ENCODE results near the gene COL23A1.

COL23A1 gene

DNA sequence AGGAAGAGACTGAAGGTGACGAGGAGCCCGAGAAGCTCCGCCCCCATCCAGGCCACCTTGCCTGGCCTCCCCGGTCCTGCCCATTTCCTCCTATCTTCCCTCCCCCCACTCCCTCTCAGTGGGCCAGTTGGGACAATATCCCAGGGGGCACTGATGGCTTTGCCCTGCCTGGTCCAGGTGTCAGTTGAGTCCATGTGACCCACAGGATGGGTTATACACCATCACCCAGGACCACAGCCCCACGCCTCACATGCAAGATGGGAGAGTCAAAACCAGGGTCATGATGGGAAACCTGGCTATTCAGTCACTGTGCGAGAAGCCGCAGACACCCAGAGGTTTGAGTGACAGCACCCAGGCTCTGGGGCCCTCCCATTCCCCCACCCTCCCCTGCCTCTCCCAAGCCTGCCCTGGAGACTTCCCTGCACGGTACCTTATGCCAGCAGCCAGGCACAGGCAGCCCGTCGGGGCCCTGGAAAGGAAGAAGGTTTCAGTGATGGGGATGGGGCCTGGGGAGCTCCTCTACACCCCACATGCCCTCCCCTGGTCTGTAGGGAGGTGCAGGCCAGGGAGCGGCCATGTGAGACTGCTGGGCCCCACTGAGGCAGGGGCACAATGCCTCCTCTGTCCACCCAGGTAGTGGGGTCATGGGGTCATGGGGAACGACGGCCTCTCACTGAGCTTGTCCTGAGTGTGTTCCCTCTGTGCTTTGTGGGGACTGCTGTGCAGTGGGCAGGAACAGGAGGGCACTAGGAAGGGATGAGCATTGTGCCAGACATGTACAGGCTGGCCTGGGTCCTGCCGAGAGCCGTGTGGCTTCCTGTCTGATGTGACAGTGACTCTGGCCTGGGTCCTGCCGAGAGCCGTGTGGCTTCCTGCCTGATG lies 351.2 kb downstream of the COL23A1 start:
- Histone ChIP-seq H3K4me3 (ENCODE audit: low read length) (no peak overlapping the region), H3K9ac (ENCODE audit: low read depth, low read length) (no peak overlapping the region; the same call in 1 of the 2 replicates), H3K36me3 (ENCODE audit: insufficient read depth, low read depth, low read length) (no peaks in the 10 kb centered on the region), H3K27ac (ENCODE audit: low read length) (no peak overlapping the region), H3K27me3 (ENCODE audit: insufficient read depth, low read length) (peaks cover 5% of the 10 kb centered on the region; the same call in 1 of the 2 replicates), H3K9me3 (ENCODE audit: insufficient read depth, low read depth, low read length) (no peaks in the 10 kb centered on the region), H3K4me1 (ENCODE audit: insufficient read depth, low read length) (no peaks in the 10 kb centered on the region)

DNA sequence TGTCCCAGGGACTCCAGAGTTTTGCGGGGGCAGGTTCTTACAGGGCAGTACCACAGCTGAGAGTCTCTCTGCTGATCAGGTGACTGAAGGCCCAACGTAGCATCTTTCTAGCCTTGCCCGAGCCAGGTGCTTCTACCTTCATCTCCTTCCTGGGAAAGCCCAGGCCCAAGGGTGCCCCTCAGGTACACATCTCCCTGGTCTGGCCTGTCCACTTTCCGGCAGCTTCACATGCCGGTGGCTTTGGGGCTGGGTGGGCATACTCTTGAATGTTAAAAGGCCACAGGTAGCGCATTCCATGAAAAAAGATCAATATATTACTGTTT lies 351.9 kb downstream of the COL23A1 start:
- Histone ChIP-seq H3K4me1 (ENCODE audit: insufficient read depth, low read length) (no peaks in the 10 kb centered on the region), H3K27ac (ENCODE audit: low read length) (no peak overlapping the region), H3K4me3 (ENCODE audit: low read length) (no peak overlapping the region), H3K27me3 (ENCODE audit: insufficient read depth, low read length) (peaks cover 5% of the 10 kb centered on the region; the same call in 1 of the 2 replicates), H3K36me3 (ENCODE audit: insufficient read depth, low read depth, low read length) (no peaks in the 10 kb centered on the region), H3K9me3 (ENCODE audit: insufficient read depth, low read depth, low read length) (no peaks in the 10 kb centered on the region), H3K9ac (ENCODE audit: low read depth, low read length) (no peak overlapping the region)

DNA sequence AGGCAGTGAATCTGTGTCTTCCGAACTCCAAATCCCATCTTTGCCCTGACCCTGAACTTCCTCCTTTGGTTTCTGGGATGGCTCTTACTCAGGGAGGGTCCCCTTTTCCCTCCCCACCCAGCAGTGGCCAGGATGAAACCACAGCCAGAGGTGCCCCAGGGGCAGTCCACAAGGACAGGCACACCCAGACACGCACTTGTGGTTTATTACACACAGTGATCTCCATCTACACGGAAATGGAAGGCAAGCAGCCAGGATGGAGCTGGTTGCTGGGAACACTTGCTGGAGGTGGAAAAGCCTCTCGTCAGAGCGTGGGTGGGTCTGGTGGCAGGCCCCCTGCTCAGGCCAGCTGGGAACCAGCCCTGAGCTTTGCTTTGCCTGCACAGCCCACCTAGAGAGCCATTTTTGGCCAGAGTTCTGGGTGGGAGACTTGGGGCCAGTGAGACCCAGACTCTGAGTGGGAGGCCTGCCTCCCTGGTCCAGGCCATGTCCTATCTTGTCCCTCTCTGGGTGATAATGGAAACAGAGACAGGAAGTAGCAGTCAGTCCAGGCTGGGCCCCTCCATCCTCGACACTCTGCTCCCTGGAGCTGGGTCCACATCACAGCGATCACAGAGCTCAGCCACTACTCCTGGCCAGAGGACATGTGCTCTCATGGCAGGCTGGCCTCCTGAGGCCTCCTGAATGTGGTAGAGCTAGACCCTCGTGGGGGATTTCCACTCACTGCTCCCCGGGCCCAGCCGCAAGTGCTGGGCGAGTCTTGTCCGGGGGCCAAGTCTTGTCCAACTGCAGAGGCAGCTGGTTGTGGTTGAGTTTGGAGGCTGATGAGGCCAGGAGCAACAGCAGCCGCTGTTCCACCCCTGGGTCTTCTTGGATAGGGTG lies 352.5 kb downstream of the COL23A1 start:
- Histone ChIP-seq H3K4me1 (ENCODE audit: insufficient read depth, low read length) (no peaks in the 10 kb centered on the region), H3K9ac (ENCODE audit: low read depth, low read length) (no peak overlapping the region), H3K36me3 (ENCODE audit: insufficient read depth, low read depth, low read length) (no peaks in the 10 kb centered on the region), H3K4me3 (ENCODE audit: low read length) (no peak overlapping the region), H3K9me3 (ENCODE audit: insufficient read depth, low read depth, low read length) (no peaks in the 10 kb centered on the region), H3K27me3 (ENCODE audit: insufficient read depth, low read length) (peaks cover 5% of the 10 kb centered on the region; the same call in 1 of the 2 replicates), H3K27ac (ENCODE audit: low read length) (no peak overlapping the region)

DNA sequence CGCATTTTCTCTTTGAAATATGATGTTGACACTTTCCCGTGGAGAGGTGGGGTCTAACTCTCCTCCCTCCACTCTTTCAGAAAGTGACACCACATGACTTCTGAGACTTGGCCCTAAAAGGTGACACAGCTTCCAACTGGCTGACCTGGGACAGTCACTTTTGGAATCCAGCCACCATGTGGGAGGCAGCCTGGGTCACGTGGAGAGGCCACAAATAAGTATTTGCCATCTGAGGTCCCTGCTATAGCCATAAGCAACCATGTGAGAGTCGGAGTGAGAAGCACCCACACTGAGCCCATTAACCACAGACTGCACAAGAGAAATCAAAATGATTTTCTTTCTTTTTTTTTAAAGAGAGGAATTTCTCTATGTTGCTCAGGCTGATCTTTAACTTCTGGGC lies 353.5 kb downstream of the COL23A1 start:
- H3K4me3 ChIP-seq (ENCODE audit: low read length) = no peak overlapping the region
- no peak overlapping the region for H3K9ac ChIP-seq (ENCODE audit: low read depth, low read length)
- H3K27me3 ChIP-seq (ENCODE audit: insufficient read depth, low read length) = peaks cover 5% of the 10 kb centered on the region; the same call in 1 of the 2 replicates
- H3K36me3 ChIP-seq (ENCODE audit: insufficient read depth, low read depth, low read length) = no peaks in the 10 kb centered on the region
- peaks cover under 1% of the 10 kb centered on the region; the same call in 1 of the 2 replicates for H3K4me1 ChIP-seq (ENCODE audit: insufficient read depth, low read length)
- H3K9me3 ChIP-seq (ENCODE audit: insufficient read depth, low read depth, low read length) = no peaks in the 10 kb centered on the region
- H3K27ac ChIP-seq (ENCODE audit: low read length) = no peak overlapping the region

DNA sequence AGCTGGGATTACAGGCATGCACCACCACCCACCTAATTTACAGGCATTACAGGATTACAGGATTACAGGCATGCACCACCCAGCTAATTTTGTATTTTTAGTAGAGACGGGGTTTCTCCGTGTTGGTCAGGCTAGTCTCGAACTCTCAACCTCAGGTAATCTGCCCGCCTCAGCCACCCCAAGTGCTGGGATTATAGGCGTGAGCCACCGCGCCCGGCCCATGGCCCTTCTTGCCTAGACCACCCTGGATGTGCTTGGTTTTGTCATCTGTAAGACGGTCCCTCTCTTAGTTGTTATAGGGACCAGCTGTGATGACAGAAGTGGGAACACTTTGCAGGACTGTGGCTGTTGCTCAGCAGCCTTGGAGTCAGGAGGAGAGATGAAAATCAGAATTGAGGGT lies 354.1 kb downstream of the COL23A1 start:
- Histone ChIP-seq H3K36me3 (ENCODE audit: insufficient read depth, low read depth, low read length) (peaks cover 3% of the 10 kb centered on the region), H3K9ac (ENCODE audit: low read depth, low read length) (no peak overlapping the region), H3K4me1 (ENCODE audit: insufficient read depth, low read length) (peaks cover 6% of the 10 kb centered on the region; the same call in 1 of the 2 replicates), H3K27ac (ENCODE audit: low read length) (no peak overlapping the region), H3K9me3 (ENCODE audit: insufficient read depth, low read depth, low read length) (no peaks in the 10 kb centered on the region), H3K27me3 (ENCODE audit: insufficient read depth, low read length) (peaks cover 5% of the 10 kb centered on the region; the same call in 1 of the 2 replicates), H3K4me3 (ENCODE audit: low read length) (no peak overlapping the region)

DNA sequence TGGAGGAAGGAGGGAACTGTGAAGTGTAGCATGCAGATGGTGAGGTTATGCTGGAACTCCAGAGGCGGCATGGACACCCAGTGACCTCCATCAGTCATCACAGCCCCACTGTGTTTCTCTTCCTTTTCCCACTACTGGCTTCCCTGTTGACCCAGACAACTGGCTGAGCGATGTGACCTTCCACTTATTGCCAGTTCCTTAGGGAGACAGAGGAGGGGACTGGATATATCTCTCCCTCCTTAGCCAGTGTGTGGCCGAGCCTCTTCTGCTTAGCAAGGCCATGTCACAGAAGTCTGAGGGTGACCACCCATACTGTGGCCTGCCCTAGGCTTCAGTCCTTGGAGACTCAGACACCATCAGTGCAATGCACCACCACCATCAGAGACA lies 354.6 kb downstream of the COL23A1 start:
- no peak overlapping the region for H3K27ac ChIP-seq (ENCODE audit: low read length)
- H3K36me3 ChIP-seq (ENCODE audit: insufficient read depth, low read depth, low read length) = peaks cover 8% of the 10 kb centered on the region
- H3K4me1 ChIP-seq (ENCODE audit: insufficient read depth, low read length) = peaks cover 8% of the 10 kb centered on the region; the same call in 1 of the 2 replicates
- H3K9ac ChIP-seq (ENCODE audit: low read depth, low read length) = no peak overlapping the region
- no peaks in the 10 kb centered on the region for H3K9me3 ChIP-seq (ENCODE audit: insufficient read depth, low read depth, low read length)
- H3K4me3 ChIP-seq (ENCODE audit: low read length) = no peak overlapping the region
- H3K27me3 ChIP-seq (ENCODE audit: insufficient read depth, low read length) = peaks cover 5% of the 10 kb centered on the region; the same call in 1 of the 2 replicates

DNA sequence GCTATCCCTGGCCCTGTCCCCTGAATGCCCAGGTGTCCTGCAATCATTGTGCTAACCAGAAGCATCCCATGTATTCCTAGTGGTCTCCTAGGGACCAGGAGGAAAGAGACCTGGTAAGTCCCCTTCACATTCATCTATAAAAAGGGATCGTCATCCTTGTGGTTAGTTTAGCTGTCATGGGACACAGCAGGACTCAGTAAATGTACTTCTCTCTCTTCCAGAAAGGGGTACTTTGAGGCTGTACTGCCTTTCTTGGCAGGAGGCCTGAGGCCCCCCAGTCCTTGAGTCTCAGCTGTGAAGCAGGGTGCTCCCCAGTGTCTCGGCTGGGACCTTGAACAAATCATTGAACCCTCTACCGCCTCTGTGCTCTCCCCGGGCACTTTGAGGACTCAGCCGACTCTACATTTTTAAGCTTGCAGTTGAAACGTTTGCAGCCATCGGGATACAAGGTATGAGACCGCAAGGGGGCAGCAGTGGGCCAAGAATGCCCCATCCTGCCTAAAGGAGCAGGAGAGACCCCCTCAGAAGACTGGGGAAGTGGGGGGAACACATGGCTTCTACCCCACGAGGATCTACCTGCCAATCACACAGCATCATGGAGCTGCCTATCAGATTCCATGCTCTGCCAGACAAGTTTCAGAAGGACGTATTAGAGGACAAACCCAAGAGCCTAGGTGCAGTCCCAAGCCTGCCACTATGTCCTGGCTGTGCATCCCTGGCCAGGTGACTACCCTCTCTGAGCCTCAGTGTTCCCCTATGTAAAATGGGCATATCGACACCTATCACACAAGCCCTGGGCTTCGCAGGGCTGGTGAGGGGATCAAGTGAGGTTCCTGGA lies 355.2 kb downstream of the COL23A1 start:
- Histone ChIP-seq H3K36me3 (ENCODE audit: insufficient read depth, low read depth, low read length) (peaks cover 14% of the 10 kb centered on the region), H3K27ac (ENCODE audit: low read length) (no peak overlapping the region), H3K9ac (ENCODE audit: low read depth, low read length) (no peak overlapping the region), H3K27me3 (ENCODE audit: insufficient read depth, low read length) (peaks cover 5% of the 10 kb centered on the region; the same call in 1 of the 2 replicates), H3K9me3 (ENCODE audit: insufficient read depth, low read depth, low read length) (no peaks in the 10 kb centered on the region), H3K4me3 (ENCODE audit: low read length) (no peak overlapping the region), H3K4me1 (ENCODE audit: insufficient read depth, low read length) (peaks cover 8% of the 10 kb centered on the region; the same call in 1 of the 2 replicates)

DNA sequence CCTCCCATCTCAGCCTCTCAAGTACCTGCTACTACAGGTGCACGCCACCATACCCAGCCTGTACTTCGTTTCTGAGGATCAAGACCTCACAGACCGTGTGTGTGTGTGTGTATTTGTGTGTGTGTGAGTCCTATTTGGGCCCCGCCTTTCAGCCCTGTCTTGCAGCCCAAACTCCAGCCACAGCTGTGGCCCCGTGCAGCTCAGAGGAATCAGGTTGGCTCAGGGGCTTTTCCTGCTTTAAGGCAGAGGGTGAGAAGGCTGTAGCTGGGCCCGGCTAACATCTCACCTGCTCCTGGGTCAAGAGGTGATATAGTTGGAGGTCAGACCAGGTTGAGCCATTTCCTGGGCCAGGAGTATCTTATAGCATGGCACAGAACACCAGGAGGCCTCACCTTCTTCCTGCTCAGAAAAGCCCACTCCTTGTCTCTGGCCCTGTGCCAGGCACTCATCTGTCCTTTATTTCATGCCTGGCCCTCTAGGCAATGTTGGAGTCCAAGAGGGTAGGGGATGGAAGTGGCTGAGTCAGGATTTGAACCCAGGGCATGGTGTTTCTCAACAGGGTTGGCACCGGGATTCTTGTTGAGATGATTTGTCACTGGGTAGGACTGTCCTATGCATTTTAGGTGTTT lies 356.0 kb downstream of the COL23A1 start:
- peaks cover 8% of the 10 kb centered on the region; the same call in 1 of the 2 replicates for H3K4me1 ChIP-seq (ENCODE audit: insufficient read depth, low read length)
- no peaks in the 10 kb centered on the region for H3K9me3 ChIP-seq (ENCODE audit: insufficient read depth, low read depth, low read length)
- H3K27ac ChIP-seq (ENCODE audit: low read length) = no peak overlapping the region
- peaks cover 22% of the 10 kb centered on the region for H3K36me3 ChIP-seq (ENCODE audit: insufficient read depth, low read depth, low read length)
- H3K27me3 ChIP-seq (ENCODE audit: insufficient read depth, low read length) = peaks cover 5% of the 10 kb centered on the region; the same call in 1 of the 2 replicates
- H3K9ac ChIP-seq (ENCODE audit: low read depth, low read length) = no peak overlapping the region
- no peak overlapping the region for H3K4me3 ChIP-seq (ENCODE audit: low read length)

DNA sequence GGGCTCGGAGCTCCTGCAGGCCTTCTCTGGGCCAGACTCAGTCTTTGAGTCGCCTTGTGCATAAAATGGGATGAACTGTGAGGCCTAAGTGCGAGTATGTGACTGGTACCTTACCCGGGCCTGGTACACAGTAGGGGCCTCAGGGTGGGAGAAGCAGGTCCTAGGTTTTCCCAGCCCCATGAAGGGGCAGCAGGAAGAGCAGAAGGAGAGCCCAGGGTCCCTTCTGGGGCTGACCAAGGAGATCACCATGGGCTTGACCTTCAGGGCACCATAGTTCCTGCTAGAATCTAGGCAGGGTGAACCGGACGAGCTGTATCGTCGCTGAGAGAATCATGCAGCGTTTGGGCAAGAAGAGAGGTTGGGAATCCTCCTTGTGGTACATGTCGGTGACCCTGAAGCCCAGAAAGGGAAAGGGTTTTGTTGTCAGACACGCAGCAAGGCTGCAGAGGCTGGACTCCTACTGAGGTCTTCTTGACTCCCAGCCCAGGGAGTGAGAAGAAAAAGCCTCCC lies 357.2 kb downstream of the COL23A1 start:
- no peaks in the 10 kb centered on the region for H3K9me3 ChIP-seq (ENCODE audit: insufficient read depth, low read depth, low read length)
- H3K9ac ChIP-seq (ENCODE audit: low read depth, low read length) = peak overlapping the region; percentile 75
- H3K27ac ChIP-seq (ENCODE audit: low read length) = no peak overlapping the region
- H3K27me3 ChIP-seq (ENCODE audit: insufficient read depth, low read length) = peaks cover 5% of the 10 kb centered on the region; the same call in 1 of the 2 replicates
- H3K4me1 ChIP-seq (ENCODE audit: insufficient read depth, low read length) = peaks cover 8% of the 10 kb centered on the region; the same call in 1 of the 2 replicates
- peaks cover 34% of the 10 kb centered on the region for H3K36me3 ChIP-seq (ENCODE audit: insufficient read depth, low read depth, low read length)
- H3K4me3 ChIP-seq (ENCODE audit: low read length) = peak overlapping the region; percentile 78; the same call in 1 of the 2 replicates

DNA sequence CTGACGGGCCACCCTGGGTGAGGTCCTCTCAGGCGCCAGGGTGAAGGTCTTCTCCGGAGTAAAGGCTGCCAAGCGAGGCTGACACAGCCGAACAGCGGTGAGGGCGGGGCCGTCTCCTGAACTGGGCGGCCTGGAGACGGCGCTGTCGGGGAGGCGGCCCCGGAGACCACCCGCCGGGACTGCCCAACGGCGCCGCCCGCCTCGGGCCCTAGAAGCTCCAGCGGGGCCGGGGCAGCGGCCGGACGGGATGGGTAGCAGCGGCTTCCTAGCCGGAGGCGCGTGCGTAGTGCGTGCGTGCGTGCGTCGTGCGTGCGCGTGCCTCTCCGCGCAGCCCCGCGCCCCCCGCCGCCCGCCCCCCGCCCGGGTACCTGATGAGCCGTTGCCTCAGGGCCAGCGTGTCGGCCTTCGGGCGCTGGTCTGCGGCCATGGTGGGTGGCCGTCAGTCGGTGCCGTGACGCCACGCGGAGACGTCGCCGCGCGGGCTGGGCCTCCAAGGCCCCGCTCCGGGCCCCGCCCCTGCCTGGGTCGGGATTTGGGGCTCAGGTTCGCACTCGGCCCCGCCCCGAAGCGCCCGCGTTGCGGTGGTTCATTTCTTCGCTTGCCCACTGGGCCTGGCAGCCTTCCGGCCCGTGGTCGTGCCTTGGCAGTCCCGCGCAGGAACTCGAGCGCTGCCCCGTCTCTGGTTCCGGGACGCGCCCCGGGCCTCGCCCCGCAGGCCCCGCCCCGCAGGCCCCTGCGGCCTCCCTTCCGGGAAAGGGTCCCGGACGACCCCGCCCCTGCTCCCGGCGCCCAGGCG lies 357.9 kb downstream of the COL23A1 start, which contains the start of gene PHYKPL:
TSS of gene PHYKPL (minus strand) at position 679 of the 796 bp plus-strand sequence. CDS start at position 427, 252 bp downstream.
- no peaks in the 10 kb centered on the region for H3K9me3 ChIP-seq (ENCODE audit: insufficient read depth, low read depth, low read length)
- peak within 1 kb of the TSS; percentile 78 for H3K4me3 ChIP-seq (ENCODE audit: low read length)
- H3K27me3 ChIP-seq (ENCODE audit: insufficient read depth, low read length) = peaks cover 5% of the 10 kb centered on the region; the same call in 1 of the 2 replicates
- H3K4me1 ChIP-seq (ENCODE audit: insufficient read depth, low read length) = peaks cover 8% of the 10 kb centered on the region; the same call in 1 of the 2 replicates
- H3K27ac ChIP-seq (ENCODE audit: low read length) = peak within 1 kb of the TSS; percentile 1
- peak within 1 kb of the TSS; percentile 78 for H3K9ac ChIP-seq (ENCODE audit: low read depth, low read length)
- H3K36me3 ChIP-seq (ENCODE audit: insufficient read depth, low read depth, low read length) = peaks cover 41% of the 10 kb centered on the region

All from iPS-20b (cell line).